GM21825 (cell line): Measurements from ENCODE around the gene TMEM129.
"Not testable (repeated sequence)": the region's sequence is repeated elsewhere in the genome, so short reads cannot be mapped to it uniquely, and the experiment has no call there.

ENCODE experiments used
- ATAC-seq: cut with Tn5 transposase; IDR thresholded peaks from one replicate; pipeline ENCODE4 v1.9.1; 2021; ENCODE audit warnings: mild to moderate bottlenecking, moderate library complexity; ENCODE audit not compliant: unreplicated experiment

The TMEM129 gene

DNA sequence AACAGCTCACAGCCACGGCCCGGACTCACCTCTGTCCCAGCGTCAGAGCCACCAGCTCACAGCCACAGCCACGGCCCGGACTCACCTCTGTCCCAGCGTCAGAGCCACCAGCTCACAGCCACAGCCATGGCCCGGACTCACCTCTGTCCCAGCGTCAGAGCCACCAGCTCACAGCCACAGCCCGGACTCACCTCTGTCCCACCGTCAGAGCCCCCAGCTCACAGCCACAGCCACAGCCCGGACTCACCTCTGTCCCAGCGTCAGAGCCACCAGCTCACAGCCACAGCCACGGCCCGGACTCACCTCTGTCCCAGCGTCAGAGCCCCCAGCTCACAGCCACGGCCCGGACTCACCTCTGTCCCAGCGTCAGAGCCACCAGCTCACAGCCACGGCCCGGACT, 50.1 kb downstream of the TMEM129 start:
- not testable (repeated sequence) for ATAC-seq

DNA sequence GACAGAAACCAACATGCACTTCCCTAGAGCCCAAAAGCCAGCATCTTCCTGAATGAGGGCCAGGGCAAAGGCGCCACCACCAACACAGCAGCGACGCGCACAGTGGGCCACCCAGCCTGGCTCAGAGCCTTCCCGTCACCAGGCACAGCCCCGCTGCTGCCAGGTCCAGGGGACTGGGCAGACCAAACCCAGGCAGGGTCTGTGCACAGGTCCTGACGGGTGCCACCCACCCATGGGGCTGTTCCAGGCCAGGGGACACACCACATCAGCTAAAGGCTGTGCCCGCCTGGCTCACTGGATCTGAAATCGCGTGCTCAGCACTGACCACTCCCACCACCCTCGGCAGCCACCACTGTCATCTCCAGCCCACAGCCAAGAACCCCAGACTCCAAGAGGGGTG, 50.8 kb downstream of the TMEM129 start:
- no peak for ATAC-seq

DNA sequence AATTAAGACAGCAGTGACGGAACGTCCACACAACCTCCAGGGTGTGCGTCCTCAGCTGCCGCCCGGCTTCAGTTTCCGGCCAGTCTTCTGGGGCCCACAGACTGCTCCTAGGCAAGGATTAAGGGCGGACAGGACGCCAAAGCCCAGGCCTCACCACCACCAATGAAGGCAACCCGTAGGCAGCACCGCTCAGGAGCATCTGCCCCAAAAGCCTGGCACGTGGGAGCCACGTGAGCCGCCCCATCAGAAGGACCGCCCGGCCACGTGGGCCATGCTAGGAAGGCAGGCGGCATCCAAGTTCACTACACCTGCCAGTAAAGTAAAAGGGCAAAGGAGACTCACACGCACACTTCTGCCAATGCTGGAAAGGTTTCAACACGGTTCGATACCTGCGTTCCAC, 51.3 kb downstream of the TMEM129 start:
- no peak for ATAC-seq

DNA sequence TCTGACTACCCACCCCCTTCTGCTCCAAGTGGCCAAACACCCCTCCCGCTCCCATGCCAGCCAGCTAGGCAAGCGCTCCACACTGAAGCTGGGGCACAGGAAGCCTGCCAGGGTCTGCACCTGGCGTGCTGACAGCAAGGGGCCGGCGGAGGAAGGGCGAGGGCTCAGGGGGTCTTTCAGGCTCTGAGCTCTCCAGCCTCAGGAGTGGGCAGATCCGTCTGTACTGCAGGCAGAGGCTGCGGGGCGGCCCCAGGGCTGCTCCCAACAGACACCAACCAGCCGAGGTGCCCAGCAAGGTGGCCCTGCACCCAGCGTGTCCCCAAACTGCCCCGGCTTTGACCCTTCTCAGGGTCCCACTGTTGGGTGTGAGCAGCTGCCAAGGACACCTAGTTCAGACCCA, 51.9 kb downstream of the TMEM129 start:
- ATAC-seq: no peak

DNA sequence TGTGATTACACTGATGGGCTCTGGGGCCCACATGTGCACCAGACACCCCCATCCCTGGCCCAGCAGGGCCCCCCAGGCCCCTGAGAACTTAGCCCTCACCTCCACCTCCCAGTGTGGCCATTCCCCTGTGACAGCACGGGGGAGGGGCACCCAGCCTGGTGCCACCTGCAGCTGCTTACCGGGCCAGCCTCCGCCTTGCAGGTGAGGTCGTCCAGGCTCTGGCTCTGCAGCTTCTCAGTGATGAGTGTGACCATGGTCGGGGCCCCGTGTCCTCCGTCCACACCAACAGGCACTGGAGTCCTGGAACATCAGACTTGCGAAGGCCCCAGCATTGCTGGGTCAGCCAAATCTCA, 52.7 kb downstream of the TMEM129 start:
- ATAC-seq: no peak

DNA sequence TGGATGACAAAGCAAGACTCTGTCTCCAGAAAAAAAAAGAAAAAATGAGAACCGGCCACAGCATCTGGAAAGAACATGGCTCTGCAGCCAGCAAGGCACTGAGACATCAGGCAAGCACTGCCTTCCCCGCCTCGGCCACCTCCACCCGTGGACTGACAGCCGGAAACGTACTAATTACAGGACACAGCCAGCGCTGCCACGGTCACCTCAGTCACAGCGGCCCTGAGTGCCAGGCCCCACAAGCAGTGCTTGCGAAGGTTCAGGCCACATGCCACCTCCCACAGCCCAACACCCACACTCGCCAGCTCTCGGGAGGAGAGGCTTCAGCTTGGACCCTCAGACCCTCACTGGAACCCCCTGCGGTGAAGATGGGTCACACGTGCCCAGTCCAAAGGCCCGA, 53.9 kb downstream of the TMEM129 start:
- ATAC-seq: no peak

DNA sequence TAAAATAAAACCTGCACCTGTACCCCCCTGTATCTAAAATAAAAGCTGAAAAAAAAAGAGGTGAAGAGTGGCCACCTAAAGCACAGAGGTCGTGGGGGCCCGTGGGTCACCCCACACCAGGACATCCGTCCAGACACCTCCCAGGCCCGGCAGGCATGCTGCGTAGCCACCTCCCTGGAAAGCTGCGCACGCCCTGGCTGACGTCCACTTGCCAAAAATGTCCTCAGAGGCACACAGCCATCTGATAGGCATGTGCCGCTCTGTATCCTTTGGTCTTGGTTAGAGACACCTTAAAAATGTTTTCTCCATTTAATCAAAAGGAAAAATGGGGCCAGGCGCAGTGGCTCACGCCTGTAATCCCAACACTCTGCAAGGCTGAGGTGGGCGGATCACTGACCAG, 54.7 kb downstream of the TMEM129 start:
- no peak for ATAC-seq
